Naive thymus-derived CD8-positive, alpha-beta T cell (primary cell): ENCODE results near the gene NUP133. TPM values are rescaled to one million over a fixed set of nuclear protein-coding genes. Genes with fewer than 3 reads are reported as not detected.
A peak's percentile ranks its signal among the peaks of the same experiment; 100 is the strongest.

Experiments
- ATAC-seq, 2 donors: fragments of 150-1000 bp; cut with Tn5 transposase in 1 of 2; sonication (Bioruptor Pico), chemical (Tn5 transposase) in 1 of 2; 1 replicate in 1 of 2; 2 replicates in 1 of 2; pipeline ENCODE4 v1.10.0; 2021; ENCODE audit warnings: mild to moderate bottlenecking in 2 of 2, moderate library complexity in 2 of 2
- POLR2A ChIA-PET: fragments of 350-600 bp; sonication (Branson Sonifier 250); formaldehyde crosslinking; loops from one replicate; lab custom pipeline; 2021; ENCODE audit warnings: antibody characterized with exemption; lab: Charles Lee
- DNase-seq, 10 donors: peaks; one replicate each; pipeline versions ENCODE4 v3.0.0 to v3.0.0-alpha.2; 2020 to 2022
- H3K27ac Mint-ChIP-seq, 10 donors: one replicate each; pipeline ENCODE4 v1.8.0; 2020 to 2022; ENCODE audit warnings: mild to moderate bottlenecking in 10 of 10, mixed read lengths in 10 of 10, moderate library complexity in 4 of 10, inconsistent platforms in 1 of 10
- H3K27me3 Mint-ChIP-seq, 5 donors: one replicate each; pipeline ENCODE4 v1.8.0; 2021 to 2022; ENCODE audit warnings: mixed read lengths in 5 of 5
- H3K36me3 Mint-ChIP-seq, 3 donors: one replicate each; pipeline ENCODE4 v1.8.0; 2020 to 2022; ENCODE audit warnings: mixed read lengths in 3 of 3, mild to moderate bottlenecking in 2 of 3, inconsistent platforms in 1 of 3
- H3K4me1 Mint-ChIP-seq, 4 donors: one replicate each; pipeline ENCODE4 v1.8.0; 2021 to 2022; ENCODE audit warnings: mixed read lengths in 4 of 4
- H3K4me3 Mint-ChIP-seq, 10 donors: one replicate each; pipeline ENCODE4 v1.8.0; 2020 to 2022; ENCODE audit warnings: mild to moderate bottlenecking in 10 of 10, mixed read lengths in 10 of 10, moderate library complexity in 6 of 10, inconsistent platforms in 1 of 10
- H3K9me3 Mint-ChIP-seq, 9 donors: one replicate each; pipeline ENCODE4 v1.8.0; 2020 to 2022; ENCODE audit warnings: mixed read lengths in 9 of 9, mild to moderate bottlenecking in 3 of 9, inconsistent platforms in 1 of 9, moderate library complexity in 1 of 9
- polyA plus RNA-seq, 3 donors: library from polyadenylated mRNA; unstranded; fragments of 300-500 nt; fragmentation: Illumina TruSeq; gene quantifications; one replicate each; pipeline ENCODE4 v1.2.3, GENCODE V29; 2021
- total RNA-seq, 8 experiments: library from RNA in 2 of 8; stranded (reverse) in 2 of 8; gene quantifications; one replicate each; pipeline ENCODE4 v1.2.3 and lab custom pipeline; 2021 to 2026

The NUP133 gene
- total and polyA plus RNA-seq, 5 experiments from 2014 or later = 14.5 to 46.2 (median 17.7) TPM

GRCh38 chr1:229470406-229471043 is 37.6 kb downstream of the NUP133 start:
- POLR2A ChIA-PET = no interaction called here
- H3K36me3 Mint-ChIP-seq = peaks cover 14 to 90% (median 43%) of the 10 kb centered on the region in 3 donors
- DNase-seq (no peak), ATAC-seq (no peak)
- no peaks in the 10 kb centered on the region for H3K27me3 Mint-ChIP-seq
- H3K4me1 Mint-ChIP-seq = peaks cover 0 to 4% (median 2%) of the 10 kb centered on the region in 4 donors
- no peak overlapping the region for H3K4me3 Mint-ChIP-seq
- H3K9me3 Mint-ChIP-seq = no peaks in the 10 kb centered on the region
- peak overlapping the region in 1 of 10 donors; percentile 40 for H3K27ac Mint-ChIP-seq

- no peaks in the 10 kb centered on the region for H3K9me3 Mint-ChIP-seq
- DNase-seq = no peak
- peaks cover 0 to 4% (median 1%) of the 10 kb centered on the region in 4 donors for H3K4me1 Mint-ChIP-seq
- peaks cover 5 to 96% (median 43%) of the 10 kb centered on the region in 3 donors for H3K36me3 Mint-ChIP-seq
- no peaks in the 10 kb centered on the region for H3K27me3 Mint-ChIP-seq
- POLR2A ChIA-PET = no interaction called here
- H3K27ac Mint-ChIP-seq = no peak overlapping the region
- no peak overlapping the region for H3K4me3 Mint-ChIP-seq
- no peak for ATAC-seq
Observed at GRCh38 chr1:229466887-229467286, 41.3 kb downstream of the NUP133 start.

- ATAC-seq (no peak), DNase-seq (no peak)
- no peak overlapping the region for H3K27ac Mint-ChIP-seq
- H3K36me3 Mint-ChIP-seq = peaks cover 5 to 99% (median 54%) of the 10 kb centered on the region in 3 donors
- H3K27me3 Mint-ChIP-seq = no peaks in the 10 kb centered on the region
- H3K4me3 Mint-ChIP-seq = no peak overlapping the region
- POLR2A ChIA-PET = no interaction called here
- H3K4me1 Mint-ChIP-seq = peaks cover 0 to 2% (median 0%) of the 10 kb centered on the region in 4 donors
- H3K9me3 Mint-ChIP-seq = no peaks in the 10 kb centered on the region
Observed at GRCh38 chr1:229464672-229465071, 43.5 kb downstream of the NUP133 start.

- ATAC-seq (no peak), DNase-seq (no peak)
- Mint-ChIP-seq H3K36me3 (peaks cover 9 to 93% (median 54%) of the 10 kb centered on the region in 3 donors), H3K9me3 (no peaks in the 10 kb centered on the region), H3K27ac (no peak overlapping the region), H3K4me1 (no peaks in the 10 kb centered on the region), H3K4me3 (no peak overlapping the region), H3K27me3 (no peaks in the 10 kb centered on the region)
- POLR2A ChIA-PET = no interaction called here
Observed at GRCh38 chr1:229461032-229461668, 47.0 kb downstream of the NUP133 start.

- Mint-ChIP-seq H3K4me1 (no peaks in the 10 kb centered on the region), H3K27ac (no peak overlapping the region), H3K27me3 (no peaks in the 10 kb centered on the region), H3K9me3 (no peaks in the 10 kb centered on the region), H3K4me3 (no peak overlapping the region), H3K36me3 (peaks cover 6 to 92% (median 45%) of the 10 kb centered on the region in 3 donors)
- POLR2A ChIA-PET = no interaction called here
- DNase-seq = no peak
- no peak for ATAC-seq
Observed at GRCh38 chr1:229459815-229460214, 48.3 kb downstream of the NUP133 start.

- DNase-seq = no peak
- no peak for ATAC-seq
- Mint-ChIP-seq H3K27ac (no peak overlapping the region), H3K4me1 (no peaks in the 10 kb centered on the region), H3K36me3 (peaks cover 4 to 87% (median 38%) of the 10 kb centered on the region in 3 donors), H3K27me3 (no peaks in the 10 kb centered on the region), H3K4me3 (no peak overlapping the region), H3K9me3 (no peaks in the 10 kb centered on the region)
- POLR2A ChIA-PET = no interaction called here
Observed at GRCh38 chr1:229457436-229457835, 50.7 kb downstream of the NUP133 start.

- H3K9me3 Mint-ChIP-seq = no peaks in the 10 kb centered on the region
- H3K4me1 Mint-ChIP-seq = no peaks in the 10 kb centered on the region
- ATAC-seq = no peak
- H3K36me3 Mint-ChIP-seq = peaks cover 4 to 87% (median 30%) of the 10 kb centered on the region in 3 donors
- no peaks in the 10 kb centered on the region for H3K27me3 Mint-ChIP-seq
- H3K4me3 Mint-ChIP-seq = no peak overlapping the region
- POLR2A ChIA-PET = no interaction called here
- peak overlapping the region in 2 of 10 donors; percentile 20 to 52 for H3K27ac Mint-ChIP-seq
- no peak for DNase-seq
Observed at GRCh38 chr1:229456016-229456415, 52.1 kb downstream of the NUP133 start.

- no peak overlapping the region for H3K27ac Mint-ChIP-seq
- H3K36me3 Mint-ChIP-seq = peaks cover 0 to 83% (median 20%) of the 10 kb centered on the region in 3 donors
- POLR2A ChIA-PET = no interaction called here
- H3K9me3 Mint-ChIP-seq = no peaks in the 10 kb centered on the region
- no peak overlapping the region for H3K4me3 Mint-ChIP-seq
- ATAC-seq (no peak), DNase-seq (no peak)
- H3K4me1 Mint-ChIP-seq = no peaks in the 10 kb centered on the region
- no peaks in the 10 kb centered on the region for H3K27me3 Mint-ChIP-seq
Observed at GRCh38 chr1:229454056-229454455, 54.1 kb downstream of the NUP133 start.

GRCh38 chr1:229452956-229453801 is 55.0 kb downstream of the NUP133 start:
- no peak for ATAC-seq
- Mint-ChIP-seq H3K27ac (peak overlapping the region in 1 of 10 donors; percentile 52), H3K36me3 (peaks cover 0 to 85% (median 24%) of the 10 kb centered on the region in 3 donors), H3K9me3 (no peaks in the 10 kb centered on the region), H3K27me3 (no peaks in the 10 kb centered on the region), H3K4me1 (no peaks in the 10 kb centered on the region), H3K4me3 (no peak overlapping the region)
- POLR2A ChIA-PET = no interaction called here
- no peak for DNase-seq

GRCh38 chr1:229448845-229449244 is 59.3 kb downstream of the NUP133 start:
- no peaks in the 10 kb centered on the region for H3K27me3 Mint-ChIP-seq
- no peak overlapping the region for H3K27ac Mint-ChIP-seq
- ATAC-seq (no peak), DNase-seq (no peak)
- no peaks in the 10 kb centered on the region for H3K4me1 Mint-ChIP-seq
- POLR2A ChIA-PET = no interaction called here
- H3K9me3 Mint-ChIP-seq = no peaks in the 10 kb centered on the region
- peaks cover 0 to 84% (median 29%) of the 10 kb centered on the region in 3 donors for H3K36me3 Mint-ChIP-seq
- H3K4me3 Mint-ChIP-seq = no peak overlapping the region

GRCh38 chr1:229448354-229448753 is 59.8 kb downstream of the NUP133 start:
- POLR2A ChIA-PET = no interaction called here
- Mint-ChIP-seq H3K27ac (peak overlapping the region in 1 of 10 donors; percentile 51), H3K9me3 (no peaks in the 10 kb centered on the region), H3K27me3 (no peaks in the 10 kb centered on the region), H3K4me1 (no peaks in the 10 kb centered on the region), H3K36me3 (peaks cover 0 to 82% (median 29%) of the 10 kb centered on the region in 3 donors), H3K4me3 (no peak overlapping the region)
- DNase-seq (no peak), ATAC-seq (no peak)

GRCh38 chr1:229447809-229448252 is 60.3 kb downstream of the NUP133 start:
- Mint-ChIP-seq H3K27me3 (no peaks in the 10 kb centered on the region), H3K9me3 (no peaks in the 10 kb centered on the region), H3K27ac (peak overlapping the region in 1 of 10 donors; percentile 28), H3K4me3 (no peak overlapping the region), H3K36me3 (peaks cover 0 to 84% (median 29%) of the 10 kb centered on the region in 3 donors), H3K4me1 (no peaks in the 10 kb centered on the region)
- no peak for DNase-seq
- POLR2A ChIA-PET = no interaction called here
- ATAC-seq = no peak

- Mint-ChIP-seq H3K36me3 (peaks cover 0 to 87% (median 24%) of the 10 kb centered on the region in 3 donors), H3K4me1 (no peaks in the 10 kb centered on the region), H3K4me3 (no peak overlapping the region), H3K9me3 (no peaks in the 10 kb centered on the region), H3K27me3 (no peaks in the 10 kb centered on the region), H3K27ac (no peak overlapping the region)
- ATAC-seq (no peak), DNase-seq (no peak)
- POLR2A ChIA-PET = no interaction called here
Observed at GRCh38 chr1:229445828-229446227, 62.3 kb downstream of the NUP133 start.
